ENCODE measurements around the gene TMEM123.

Gene TMEM123

GRCh38 chr11:102421261-102421660 lies 31.3 kb downstream of the TMEM123 start:
- peak; percentile 20 for DNase-seq

- DNase-seq = no peak
These were observed 32.0 kb downstream of the TMEM123 start for GRCh38 chr11:102420547-102420946.

- no peak for DNase-seq
These were observed 33.4 kb downstream of the TMEM123 start for GRCh38 chr11:102419181-102419580.

DNA sequence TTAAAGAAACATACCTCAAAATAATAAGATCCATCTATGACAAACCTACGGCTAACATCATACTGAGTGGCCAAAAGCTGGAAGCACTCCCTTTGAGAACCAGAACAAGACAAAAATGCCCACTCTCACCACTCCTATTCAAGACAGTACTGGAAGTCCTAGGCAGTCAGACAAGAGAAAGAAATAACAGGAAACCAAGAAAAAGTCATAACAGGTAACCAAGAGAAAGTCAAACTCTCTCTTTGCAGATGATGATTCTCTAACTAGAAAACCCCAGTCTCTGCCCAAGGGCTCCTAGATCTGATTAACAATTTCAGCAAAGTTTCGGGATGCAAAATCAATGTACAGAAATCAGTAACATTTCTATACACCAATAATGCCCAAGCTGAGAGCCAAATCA lies 35.6 kb downstream of the TMEM123 start:
- DNase-seq = no peak

- DNase-seq = no peak
These were observed 37.2 kb downstream of the TMEM123 start for GRCh38 chr11:102415304-102415916.

GRCh38 chr11:102414559-102414958 lies 38.0 kb downstream of the TMEM123 start:
- no peak for DNase-seq

DNA sequence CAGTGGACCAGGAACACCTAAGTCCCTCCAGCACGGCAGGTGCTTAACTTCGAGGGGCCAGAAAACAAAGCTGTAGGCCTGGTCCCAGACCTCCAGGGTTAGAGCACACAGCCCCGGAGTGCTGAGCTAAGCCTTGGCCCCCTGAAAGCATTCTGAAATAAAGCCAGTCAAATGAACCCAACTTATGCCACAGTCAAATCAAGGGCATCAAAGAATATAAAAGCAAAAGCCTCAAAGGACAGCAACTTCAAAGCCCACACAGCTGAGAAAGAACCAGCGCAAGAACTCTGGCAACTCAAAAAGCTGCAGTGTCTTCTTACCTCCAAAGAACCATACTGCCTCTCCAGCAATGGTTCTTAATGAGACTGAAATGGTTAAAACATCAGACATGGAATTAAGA lies 39.1 kb downstream of the TMEM123 start:
- DNase-seq = no peak

DNA sequence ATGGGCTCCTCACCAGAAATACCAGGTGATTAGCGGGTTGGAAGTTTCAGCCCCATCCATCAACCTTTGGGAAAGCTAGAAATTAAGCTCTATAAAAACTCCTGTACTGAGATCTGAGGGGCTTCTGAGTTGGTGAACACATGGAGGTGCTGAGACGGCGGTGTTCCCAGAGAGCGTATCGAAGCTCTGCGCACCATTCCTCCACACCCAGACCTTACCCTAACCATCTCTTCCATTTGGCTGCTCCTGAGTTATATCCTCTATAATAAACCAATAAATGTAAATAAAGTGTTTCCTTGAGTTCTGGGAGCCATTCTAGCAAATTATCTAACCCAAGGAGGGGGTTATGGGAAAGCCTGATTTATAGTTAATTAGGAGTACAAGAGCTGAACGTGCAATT lies 41.4 kb downstream of the TMEM123 start:
- no peak for DNase-seq

DNA sequence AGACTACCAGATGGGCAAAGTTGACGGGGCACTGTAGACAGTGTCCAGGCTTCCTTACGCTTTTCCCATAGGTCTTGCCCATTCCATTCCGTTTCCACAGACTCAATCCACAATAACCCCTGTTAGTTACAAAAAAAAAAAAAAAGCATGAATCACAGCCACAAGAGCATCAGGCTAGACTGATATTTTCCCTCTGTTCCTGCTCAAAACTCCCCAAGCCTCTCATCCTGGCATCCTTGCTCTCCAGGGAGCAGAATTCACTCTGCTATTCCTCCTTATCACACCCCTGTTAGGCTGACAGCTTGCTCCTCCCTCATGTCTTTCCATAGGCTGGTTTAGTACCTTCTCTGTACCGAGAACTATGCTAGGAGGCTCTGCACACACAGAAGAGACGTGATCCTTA lies 42.2 kb downstream of the TMEM123 start:
- no peak for DNase-seq

- DNase-seq = no peak
These were observed 44.2 kb downstream of the TMEM123 start for GRCh38 chr11:102408339-102408738.

DNA sequence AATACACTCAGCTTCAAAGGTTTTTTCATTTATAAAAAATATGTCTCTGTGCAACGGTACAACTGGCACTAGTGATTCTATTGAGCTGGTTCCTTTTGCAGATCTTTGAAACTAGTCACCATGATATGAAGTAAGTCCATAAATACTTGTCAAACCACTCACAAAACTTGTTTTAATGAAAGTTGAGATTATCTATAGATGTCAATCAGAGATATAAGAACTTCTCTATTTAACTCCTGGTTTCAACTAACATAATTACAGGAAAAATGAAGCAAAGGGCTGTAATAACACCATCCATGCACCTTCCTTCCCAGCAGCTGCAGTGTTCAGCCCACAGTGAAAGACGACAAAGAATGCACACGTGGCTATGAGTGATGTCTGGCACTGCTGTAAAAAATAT lies 44.7 kb downstream of the TMEM123 start:
- no peak for DNase-seq

DNA sequence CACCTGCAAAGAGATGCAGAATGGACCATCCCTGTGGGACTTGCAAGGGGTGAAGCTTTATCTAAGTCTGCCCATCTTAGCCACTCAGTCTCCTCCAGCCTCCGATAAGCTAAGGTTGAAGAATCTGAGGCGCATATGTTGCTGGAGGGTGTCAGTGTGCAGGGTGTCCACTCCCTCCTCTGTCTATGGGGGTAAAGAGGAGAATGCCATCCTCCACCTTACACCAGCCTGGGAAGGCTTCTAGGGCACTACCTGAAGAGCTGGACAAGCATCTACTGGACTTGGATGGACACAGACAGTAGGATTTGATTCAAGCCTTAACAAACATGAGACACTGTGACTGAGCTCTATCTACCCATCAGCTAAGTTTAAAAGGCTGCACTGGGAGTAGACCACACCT lies 46.5 kb downstream of the TMEM123 start:
- DNase-seq = no peak

GRCh38 chr11:102405501-102405900 lies 47.1 kb downstream of the TMEM123 start:
- DNase-seq = no peak

DNA sequence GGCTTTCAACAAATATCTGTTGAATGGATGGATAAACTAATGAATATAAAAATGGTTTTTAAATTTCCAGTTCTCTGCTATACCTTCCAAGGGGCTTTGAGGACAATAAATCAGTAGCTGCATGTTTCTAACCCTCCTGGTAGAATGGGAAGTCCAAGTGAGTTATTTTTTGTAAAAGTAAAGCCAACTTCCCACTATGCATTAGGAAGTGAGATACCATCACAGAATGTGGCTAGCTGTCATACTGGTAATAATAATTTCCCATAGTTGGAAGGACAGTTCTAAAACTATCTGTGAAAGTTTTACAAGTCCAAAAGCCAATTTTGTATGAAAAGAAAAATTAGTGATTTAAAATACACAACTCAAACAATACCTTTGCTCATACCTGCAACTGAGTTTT lies 50.0 kb downstream of the TMEM123 start:
- DNase-seq = no peak

DNA sequence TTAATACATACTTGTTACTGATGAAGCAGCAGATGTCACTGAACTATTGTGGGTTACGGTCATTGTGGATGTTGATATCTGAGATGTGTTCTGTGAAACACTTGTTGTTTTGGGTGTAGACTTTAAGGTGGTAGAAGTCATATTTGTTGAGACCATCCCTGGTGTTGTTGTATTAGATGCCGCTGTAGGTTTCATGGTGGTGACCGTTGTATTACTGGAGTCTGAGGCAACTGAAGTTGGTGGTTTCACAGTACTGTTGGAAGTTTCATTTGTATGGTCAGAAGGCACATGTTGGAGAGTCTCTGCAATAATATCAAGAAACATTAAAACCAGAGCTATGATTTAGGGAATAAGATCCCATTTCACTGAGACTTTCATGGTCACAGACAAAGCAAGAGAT lies 50.7 kb downstream of the TMEM123 start:
- DNase-seq = no peak

DNA sequence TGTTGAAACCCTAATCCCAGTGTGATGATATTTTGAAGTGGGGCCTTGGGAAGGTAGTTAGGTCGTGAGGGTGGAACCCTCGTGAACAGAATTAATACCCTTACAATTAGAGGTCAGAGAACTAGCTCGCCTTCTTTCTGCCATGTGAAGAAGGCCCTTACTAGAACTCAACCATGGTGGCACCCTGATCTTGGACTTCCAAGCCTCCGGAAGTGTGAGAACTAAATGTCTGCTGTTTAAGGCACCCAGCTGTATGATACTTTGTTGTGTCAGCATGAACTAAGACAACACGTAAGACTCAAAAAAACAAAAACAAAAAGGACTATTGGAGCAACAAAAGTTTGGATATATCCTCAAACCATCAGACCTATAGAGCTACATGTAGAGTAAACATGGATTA lies 52.0 kb downstream of the TMEM123 start:
- no peak for DNase-seq

DNA sequence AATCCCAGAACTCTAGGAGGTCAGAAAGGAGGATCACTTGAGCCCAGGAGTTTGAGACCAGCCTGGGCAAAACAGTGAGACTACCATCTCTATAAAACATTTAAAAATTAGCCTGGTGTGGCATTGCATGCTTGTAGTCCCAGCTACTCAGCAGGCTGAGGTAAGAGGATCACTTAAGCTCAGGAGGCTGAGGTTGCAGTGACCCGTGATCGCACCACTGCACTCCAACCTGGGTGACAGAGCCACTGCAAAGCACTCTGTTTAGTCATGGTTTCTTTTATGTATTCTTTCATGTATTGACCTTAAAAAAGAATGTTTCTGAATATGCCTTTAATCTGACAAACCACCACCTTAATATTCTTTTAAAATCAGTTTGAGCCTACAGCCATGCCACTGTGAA lies 53.4 kb downstream of the TMEM123 start:
- DNase-seq = no peak

DNA sequence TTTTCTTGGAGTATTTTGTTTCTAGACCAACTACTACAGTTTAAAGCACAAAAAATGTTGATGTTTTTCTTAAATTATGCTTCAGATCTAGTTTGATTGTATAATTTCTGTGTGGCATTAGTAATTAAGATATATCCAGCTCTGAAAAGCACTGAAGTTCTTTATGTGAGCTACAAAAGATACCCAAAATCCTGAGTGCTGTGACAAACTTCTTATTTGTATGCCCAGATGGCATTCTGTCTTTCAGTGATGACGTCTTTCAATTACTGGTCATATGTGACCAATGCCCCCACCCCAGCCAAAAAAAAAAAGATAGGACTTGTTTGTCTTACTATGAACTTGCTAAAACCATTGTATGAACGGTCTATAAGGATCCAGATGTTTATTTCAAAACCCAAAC lies 54.3 kb downstream of the TMEM123 start:
- no peak for DNase-seq

GRCh38 chr11:102396708-102397563 lies 55.6 kb downstream of the TMEM123 start:
- no peak for DNase-seq

GRCh38 chr11:102395720-102396393 lies 56.7 kb downstream of the TMEM123 start:
- no peak for DNase-seq

GRCh38 chr11:102393272-102393730 lies 59.3 kb downstream of the TMEM123 start:
- no peak for DNase-seq

DNA sequence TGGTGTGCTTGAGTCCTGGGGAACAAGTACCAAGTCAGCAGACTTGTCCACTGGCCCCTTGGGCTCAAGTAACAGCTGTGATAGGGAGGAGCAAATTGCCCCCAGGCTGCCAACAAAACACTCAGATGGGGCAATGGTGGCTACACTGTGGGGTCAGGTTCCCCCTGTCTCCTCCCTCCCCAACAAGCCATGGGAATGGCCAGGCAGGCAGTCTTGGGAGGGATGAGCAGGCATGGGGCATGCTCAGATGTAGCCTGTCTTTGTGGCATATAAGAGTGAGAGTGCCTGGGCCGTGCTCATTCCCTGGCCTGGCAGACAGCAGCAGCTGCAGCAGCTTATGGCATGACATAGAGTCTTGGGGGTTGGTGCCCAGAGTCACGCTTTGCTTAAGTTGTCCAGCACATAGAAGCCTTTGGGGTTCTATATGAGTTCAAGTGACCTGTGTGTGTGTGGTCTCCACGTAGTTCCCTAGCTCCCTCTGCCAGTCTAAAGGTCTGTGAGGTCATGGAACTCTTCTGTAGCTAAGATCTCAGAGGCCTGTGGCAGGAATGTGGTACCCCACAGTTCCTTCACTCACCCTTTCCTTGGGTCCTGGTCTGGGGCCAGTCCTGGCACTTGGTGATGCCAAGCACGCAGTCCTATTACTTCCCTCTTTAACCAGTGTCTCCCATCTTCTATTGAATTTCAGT lies 60.9 kb downstream of the TMEM123 start:
- DNase-seq = no peak

All from kidney glomerular epithelial cell (primary cell).